ENCODE data around the gene G2E3. TPM values are rescaled to one million over a fixed set of nuclear protein-coding genes. Genes with fewer than 3 reads are reported as not detected.
"Not testable (repeated sequence)": the region's sequence is repeated elsewhere in the genome, so short reads cannot be mapped to it uniquely, and the experiment has no call there.

G2E3 gene
- polyA plus RNA-seq, 12 donors: 13.8 to 27.4 (median 21.3) TPM; not detected in 1

DNA sequence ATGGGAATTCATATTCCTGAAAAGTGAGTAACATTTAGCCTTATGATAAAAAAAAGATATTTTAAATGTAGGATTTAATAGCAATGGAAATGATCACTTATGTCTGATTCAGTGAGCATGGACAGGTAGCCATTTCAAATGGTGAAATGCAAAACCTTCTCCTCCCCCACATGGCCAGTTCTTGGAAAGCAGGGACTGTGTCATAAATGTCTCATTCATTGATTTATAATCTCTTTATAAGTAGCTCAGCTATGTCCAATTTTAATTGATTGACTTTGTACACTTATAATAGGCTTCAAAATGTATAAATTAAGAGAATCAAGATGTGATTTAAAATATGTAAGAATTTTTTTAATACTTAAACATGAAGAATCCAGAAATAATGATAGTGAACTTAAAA is 38.5 kb downstream of the G2E3 start:
- DNase-seq: no peak

DNA sequence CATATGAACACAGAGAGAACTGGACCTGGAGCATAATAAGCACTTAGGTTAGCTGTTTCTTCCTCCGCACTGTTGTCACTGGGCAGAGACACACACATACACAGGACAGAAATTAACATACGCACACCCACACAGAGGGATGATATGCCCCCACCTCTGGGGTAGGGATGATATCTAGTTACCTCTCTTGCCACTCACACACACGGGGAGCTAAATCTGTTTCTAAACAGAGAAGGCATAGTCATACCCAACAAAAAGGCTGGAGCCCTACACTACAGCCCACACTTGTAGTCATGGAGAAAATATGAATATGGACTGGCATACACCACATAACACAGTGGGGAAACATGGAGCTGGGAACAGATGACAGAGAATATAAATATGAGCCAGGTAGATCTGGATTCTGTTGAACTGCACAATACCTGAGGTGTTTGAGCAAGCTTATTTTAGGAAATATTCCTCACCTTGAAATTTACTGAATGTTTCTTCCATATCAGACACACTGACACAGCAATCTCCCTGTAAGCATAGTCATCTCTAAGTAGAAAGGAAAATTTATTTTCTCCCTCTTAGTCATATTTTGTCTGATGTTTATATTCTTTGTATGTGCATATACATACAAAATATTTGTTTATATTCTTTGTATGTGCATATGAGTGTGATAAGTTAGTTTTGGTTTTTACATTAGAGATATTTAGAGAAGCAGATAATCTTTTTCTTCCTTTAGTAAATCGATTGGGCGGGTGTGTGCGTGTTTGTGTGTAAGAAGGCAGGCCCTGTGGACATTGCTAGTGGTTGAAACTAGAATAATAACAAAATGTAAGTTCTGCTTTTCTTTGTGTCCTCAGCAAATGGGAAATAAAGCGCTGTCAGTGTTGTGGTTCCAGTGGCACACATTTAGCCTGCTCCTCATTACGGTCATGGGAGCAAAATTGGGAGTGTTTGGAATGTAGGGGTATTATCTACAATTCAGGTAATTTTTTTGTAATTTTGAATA is 42.3 kb downstream of the G2E3 start:
- no peak for DNase-seq

DNA sequence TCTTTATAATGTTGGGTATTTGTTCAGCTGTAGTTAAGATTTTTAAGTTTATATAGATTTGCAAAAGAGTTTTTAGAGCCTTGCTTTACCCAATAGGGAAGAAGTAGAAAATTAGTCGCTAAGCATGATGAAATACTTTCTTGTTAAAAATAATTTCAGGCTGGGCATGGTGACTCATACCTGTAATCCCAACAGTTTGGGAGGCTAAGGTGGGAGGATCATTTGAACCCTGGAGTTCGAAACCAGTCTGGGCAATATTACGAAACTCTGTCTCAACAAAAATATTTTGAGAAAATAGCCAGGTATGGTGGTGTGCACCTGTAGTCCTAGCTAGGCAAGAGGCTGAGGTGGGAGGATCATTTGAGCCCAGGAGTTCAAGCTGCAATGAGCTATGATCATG is 44.4 kb downstream of the G2E3 start:
- no peak for DNase-seq

- not testable (repeated sequence) for DNase-seq
Observed at GRCh38 chr14:30604696-30605095, 45.7 kb downstream of the G2E3 start.

GRCh38 chr14:30607156-30607780 is 48.3 kb downstream of the G2E3 start:
- no peak for DNase-seq

DNA sequence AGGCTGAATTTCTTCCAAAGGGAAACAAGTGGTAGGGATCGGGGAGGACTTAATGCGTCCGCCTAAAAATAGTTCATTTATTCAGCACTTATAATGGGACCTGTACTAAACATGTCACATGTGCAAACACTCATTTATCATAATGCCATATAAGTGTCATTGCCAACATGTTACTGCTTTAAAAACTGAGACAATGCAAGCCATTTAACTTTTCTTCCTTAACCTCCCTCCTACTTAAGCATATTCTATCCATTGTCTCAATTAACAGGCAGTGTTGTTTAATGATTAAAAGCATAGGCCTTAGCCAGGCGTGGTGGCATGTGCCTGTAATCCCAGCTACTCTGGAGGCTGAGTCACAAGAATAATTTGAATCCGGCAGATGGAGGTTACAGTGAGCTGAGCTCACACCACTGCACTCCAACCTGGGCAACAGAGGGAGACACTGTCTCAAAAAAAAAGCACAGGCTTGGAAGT is 49.6 kb downstream of the G2E3 start:
- DNase-seq: no peak

DNA sequence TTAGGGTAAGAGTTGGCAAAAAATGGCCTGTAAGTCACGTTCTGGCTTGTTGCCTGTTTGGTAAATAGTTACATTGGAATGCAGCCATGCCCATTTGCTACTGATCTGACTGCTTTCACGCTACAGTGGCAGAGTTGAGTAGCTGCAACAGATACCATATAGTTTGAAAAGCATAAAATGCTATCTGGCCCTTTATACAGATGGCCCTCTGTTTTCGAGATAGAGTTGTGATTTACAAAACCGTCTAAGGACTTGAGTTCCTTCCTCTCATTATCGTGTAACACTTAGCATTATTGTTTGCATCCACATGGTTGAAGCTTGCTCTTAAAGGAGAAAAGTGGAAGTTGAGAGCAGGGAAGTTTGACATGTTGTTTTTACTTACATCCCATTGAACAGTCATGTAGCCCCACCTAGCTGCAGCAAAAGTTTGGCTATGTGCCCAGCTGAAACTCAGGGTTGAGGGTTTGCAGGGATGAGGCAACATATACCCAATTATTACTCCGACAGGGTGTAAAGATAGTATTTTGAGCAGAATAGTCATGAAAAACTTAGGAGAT is 51.9 kb downstream of the G2E3 start:
- peak; percentile 49 for DNase-seq

- DNase-seq: no peak
Observed at GRCh38 chr14:30614155-30614554, 55.2 kb downstream of the G2E3 start.

DNA sequence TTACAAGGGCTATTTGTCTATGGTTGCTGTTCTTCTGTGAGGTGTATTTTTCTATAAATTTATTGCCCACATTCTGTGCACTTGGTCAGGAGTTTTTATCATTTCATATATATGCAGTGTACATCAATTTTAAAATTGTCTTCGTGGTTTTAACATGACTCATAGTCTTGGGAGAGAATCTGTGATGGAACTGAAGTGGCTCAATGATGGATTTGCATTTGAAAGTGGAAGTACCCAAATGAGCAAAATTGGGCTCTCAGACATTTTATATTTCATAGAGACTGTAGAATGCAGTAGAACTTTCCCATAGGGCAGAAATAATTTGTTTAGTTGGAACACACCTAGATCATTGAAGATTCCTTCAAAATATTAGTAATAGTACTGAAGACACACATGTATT is 61.2 kb downstream of the G2E3 start:
- no peak for DNase-seq

DNA sequence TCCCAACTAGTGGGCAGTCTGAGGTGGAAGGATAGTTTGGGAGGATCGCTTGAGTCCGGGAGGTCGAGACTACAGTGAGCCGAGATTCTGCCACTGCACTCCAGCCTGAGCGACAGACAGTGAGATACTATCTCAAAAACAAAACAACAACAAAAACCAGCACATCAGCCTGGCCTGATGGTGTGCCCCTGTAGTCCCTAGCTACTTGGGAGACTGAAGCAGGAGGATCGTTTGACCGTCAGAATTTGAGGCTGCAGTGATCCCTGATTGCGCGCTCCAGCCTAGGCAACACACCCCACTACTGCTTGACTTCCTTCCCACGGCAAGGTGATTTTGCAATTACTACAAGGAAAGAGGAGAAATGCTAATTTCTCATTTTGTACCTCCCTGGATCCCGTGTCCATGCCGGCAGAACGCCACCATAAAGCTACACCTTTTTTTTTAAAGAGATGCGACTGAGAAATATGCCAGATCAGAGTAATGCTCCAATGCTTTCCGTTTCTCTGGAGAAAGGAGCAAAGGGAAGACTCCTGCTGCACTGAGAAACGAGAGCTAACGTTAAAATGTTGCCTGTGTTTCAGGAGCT is 62.5 kb downstream of the G2E3 start:
- no peak for DNase-seq

DNA sequence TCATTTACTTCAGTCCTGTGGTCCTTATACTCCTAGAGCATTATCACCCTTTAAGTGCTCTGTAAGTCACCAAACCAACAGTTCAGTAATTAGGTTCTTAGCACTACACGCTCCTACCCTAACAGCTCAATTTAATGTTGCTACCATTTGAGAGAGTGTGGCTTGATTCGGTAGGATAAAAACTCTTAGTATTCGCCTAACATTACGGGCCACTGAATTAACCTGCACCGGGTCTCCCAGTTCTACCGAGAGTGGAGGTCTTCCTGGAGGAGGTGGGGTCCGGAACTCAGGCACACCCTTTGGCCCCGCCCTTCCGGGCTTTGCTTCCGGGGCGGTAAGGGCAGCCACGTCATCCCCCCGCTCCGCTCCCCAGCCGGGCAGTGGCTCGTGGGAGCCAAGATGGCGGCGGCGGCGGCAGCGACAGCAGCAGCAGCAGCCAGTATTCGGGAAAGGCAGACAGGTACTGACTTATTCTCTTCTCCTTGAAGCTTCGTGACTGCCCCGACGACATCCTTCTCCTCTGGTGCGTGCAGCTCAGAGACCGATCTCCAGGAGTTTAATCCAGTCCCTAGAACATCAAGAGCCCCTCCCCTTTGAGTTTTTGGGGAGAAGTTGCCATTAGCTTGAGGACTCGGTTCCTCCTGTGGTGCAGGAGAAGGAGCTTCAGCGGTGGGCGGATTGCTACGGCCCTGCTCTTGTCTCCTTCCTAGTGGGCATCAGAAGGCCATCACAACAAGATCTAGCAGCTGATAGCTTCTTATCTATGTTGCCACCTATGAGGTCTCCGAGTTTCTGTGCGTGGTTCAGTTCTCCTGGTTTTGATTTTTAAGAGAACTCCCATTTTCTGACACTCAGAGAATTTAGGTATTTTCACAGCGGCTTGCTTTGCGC is 63.2 kb downstream of the G2E3 start, which contains the start of gene SCFD1:
Gene SCFD1, plus strand, starts transcription at position 380 of the 891 bp plus-strand sequence. Its CDS starts 20 bp downstream, at position 400.
- DNase-seq: peak; percentile 94

DNA sequence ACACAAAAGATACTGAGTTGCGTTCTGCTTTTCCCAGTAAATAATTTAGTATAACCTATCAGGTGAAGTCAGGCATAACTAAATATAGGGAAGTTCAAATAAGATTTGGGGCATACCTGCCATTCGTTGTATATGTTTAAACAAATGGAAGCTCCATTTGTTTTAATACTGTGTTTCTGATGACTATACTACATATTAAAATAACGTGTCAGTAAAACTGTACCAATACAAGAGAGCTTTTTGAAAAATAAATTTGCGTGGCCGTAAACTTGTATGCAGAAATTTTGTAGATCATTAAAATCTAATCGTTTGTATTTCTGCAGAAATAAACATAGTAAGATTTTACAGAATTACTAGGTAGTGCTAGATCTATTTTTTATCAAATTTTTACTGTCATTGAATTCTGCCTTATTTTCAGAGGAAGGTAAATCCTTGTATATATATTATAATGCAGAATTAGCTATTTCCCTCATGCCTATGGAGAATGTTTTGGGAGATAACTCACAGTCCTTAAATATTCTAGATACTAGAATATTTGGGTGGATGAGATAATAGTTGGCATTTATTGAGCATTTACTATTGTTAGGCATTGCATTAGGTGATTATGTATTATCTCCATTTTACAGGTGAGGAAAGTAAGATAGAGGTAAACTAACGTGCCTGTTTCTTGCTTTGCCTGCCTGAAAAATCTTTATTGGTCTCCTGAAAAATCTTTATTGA is 64.6 kb downstream of the G2E3 start:
- no peak for DNase-seq

- no peak for DNase-seq
Observed at GRCh38 chr14:30624132-30624423, 65.1 kb downstream of the G2E3 start.

GRCh38 chr14:30625533-30625932 is 66.6 kb downstream of the G2E3 start:
- no peak for DNase-seq

DNA sequence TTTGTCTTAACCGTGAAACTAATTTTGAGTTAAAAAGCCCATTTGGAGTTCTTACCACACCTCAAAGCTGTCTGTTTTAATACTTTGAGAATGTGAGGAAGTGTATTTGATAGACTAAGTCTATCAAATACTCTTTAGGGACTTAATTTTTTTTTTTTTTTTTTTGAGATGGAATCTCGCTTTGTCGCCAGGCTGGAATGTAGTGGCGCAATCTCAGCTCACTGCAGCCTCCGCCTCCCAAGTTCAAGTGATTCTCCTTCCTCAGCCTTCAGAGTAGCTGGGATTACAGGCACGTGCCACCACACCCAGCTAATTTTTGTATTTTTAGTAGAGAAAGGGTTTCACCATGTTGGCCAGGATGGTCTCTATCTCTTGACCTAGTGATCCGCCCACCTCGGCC is 70.5 kb downstream of the G2E3 start:
- DNase-seq: not testable (repeated sequence)

DNA sequence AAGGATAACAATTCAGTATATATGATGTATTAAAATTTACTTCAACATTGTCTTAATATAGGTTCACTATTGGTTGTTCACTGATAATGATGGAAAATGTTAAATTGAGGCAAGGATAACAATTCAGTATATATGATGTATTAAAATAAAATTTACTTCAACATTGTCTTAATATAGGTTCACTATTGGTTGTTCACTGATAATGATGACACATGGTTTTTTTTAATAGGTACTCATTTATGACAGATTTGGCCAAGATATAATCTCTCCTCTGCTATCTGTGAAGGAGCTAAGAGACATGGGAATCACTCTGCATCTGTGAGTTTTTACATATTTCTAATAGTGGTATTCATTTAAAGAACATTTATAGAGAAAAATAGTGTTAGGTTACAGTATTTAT is 71.3 kb downstream of the G2E3 start:
- no peak for DNase-seq

DNA sequence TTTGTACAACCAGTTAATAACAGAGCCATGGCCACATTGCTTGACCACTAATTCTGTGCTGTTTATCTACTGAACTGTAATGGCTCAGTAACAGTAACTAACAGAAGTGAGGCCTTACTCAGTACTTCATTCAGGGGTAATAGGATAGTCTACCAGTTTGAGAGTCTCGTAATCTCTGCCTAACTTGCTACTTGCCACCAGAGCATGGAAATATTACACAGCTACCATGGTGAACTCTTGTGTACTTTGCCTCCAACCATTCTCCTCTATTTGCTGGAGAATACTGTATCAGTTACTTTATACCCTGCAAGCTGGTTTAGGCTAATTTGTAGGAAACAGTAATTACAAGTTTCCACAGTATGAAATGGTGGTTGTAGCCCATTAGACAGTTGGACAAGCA is 73.8 kb downstream of the G2E3 start:
- DNase-seq: no peak

DNA sequence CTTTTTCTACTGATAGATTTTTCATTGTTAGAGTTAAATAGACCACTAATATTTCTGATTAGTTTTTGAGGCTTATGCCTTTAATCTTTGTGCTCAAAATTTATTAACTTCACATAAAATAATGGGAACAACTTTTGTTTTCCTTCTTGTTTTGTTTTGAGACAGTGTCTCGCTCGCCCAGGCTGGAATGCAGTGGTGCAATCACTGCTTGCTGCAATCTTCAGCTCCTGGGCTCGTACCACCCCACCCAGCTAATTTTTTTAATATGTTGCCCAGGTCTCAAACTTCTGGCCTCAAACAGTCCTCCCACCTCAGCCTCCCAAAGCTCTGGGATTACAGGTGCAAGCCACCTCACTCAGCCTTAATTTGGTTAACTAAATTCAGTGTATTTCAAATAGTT is 80.0 kb downstream of the G2E3 start:
- DNase-seq: no peak

- DNase-seq: no peak
Observed at GRCh38 chr14:30641207-30641606, 82.2 kb downstream of the G2E3 start.

DNA sequence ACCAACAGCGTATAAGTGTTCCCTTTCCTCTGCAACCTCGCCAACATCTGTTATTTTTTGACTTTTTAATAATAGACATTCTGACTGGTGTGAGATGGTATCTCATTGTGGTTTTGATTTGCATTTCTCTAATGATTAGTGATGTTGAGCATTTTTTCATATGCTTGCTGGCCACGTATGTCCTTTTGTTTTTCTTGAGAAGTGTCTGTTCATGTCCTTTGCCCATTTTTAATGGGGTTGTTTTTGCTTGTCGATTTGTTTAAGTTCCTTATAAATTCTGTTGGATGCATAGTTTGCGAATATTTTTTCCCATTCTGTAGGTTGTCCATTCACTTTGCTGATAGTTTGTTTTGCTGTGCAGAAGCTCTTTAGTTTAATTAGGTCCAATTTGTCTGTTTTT is 85.5 kb downstream of the G2E3 start:
- not testable (repeated sequence) for DNase-seq

- DNase-seq: no peak
Observed at GRCh38 chr14:30645600-30645999, 86.6 kb downstream of the G2E3 start.

Measured in muscle of arm (tissue), 12 donors.